Stimulated activated CD4-positive, alpha-beta T cell treated with anti-CD3 and anti-CD28 coated beads, Interleukin-4, amount 100 ng/mL, for 48 hours (primary cell): ENCODE data around the gene PSORS1C1.
"Not testable (repeated sequence)": the region's sequence is repeated elsewhere in the genome, so short reads cannot be mapped to it uniquely, and the experiment has no call there.

Source experiments
- DNase-seq, 2 donors: peaks; one replicate each; pipeline ENCODE4 v3.0.0-alpha.2; 2020; ENCODE audit warnings: low read depth in 2 of 2

PSORS1C1 gene

GRCh38 chr6:31114541-31114878 is at the start of gene PSORS1C1:
TSS of gene PSORS1C1 (plus strand) at chr6:31114800. CDS start at chr6:31129633, 14,833 bp downstream.
- no peak for DNase-seq

GRCh38 chr6:31065556-31065955 is 49.0 kb upstream of the PSORS1C1 start:
- no peak for DNase-seq

- not testable (repeated sequence) for DNase-seq
Measured at GRCh38 chr6:31067028-31067427, 47.6 kb upstream of the PSORS1C1 start.

GRCh38 chr6:31067891-31068668 is 46.5 kb upstream of the PSORS1C1 start:
- not testable (repeated sequence) for DNase-seq

GRCh38 chr6:31068669-31069340 is 45.8 kb upstream of the PSORS1C1 start:
- peak; percentile 61 to 69 for DNase-seq

- no peak for DNase-seq
Measured at GRCh38 chr6:31070711-31071197, 43.8 kb upstream of the PSORS1C1 start.

GRCh38 chr6:31074401-31074800 is 40.2 kb upstream of the PSORS1C1 start:
- DNase-seq, result no peak

- no peak for DNase-seq
Measured at GRCh38 chr6:31075528-31075927, 39.1 kb upstream of the PSORS1C1 start.

- no peak for DNase-seq
Measured at GRCh38 chr6:31076611-31077010, 38.0 kb upstream of the PSORS1C1 start.

GRCh38 chr6:31079656-31080261 is 34.8 kb upstream of the PSORS1C1 start:
- DNase-seq, result peak; percentile 57 to 63

GRCh38 chr6:31081872-31082271 is 32.7 kb upstream of the PSORS1C1 start:
- no peak for DNase-seq

GRCh38 chr6:31083742-31084354 is 30.8 kb upstream of the PSORS1C1 start:
- DNase-seq, result peak; percentile 41 to 58

GRCh38 chr6:31086788-31087440 is 27.7 kb upstream of the PSORS1C1 start:
- no peak for DNase-seq

GRCh38 chr6:31087494-31088089 is 27.0 kb upstream of the PSORS1C1 start:
- peak; percentile 87 to 92 for DNase-seq

GRCh38 chr6:31090275-31090972 is 24.2 kb upstream of the PSORS1C1 start:
- DNase-seq, result no peak

GRCh38 chr6:31090973-31091364 is 23.6 kb upstream of the PSORS1C1 start:
- no peak for DNase-seq

GRCh38 chr6:31091680-31092079 is 22.9 kb upstream of the PSORS1C1 start:
- DNase-seq, result no peak

- DNase-seq, result no peak
Measured at GRCh38 chr6:31092238-31092637, 22.4 kb upstream of the PSORS1C1 start.

- no peak for DNase-seq
Measured at GRCh38 chr6:31092769-31093505, 21.7 kb upstream of the PSORS1C1 start.

GRCh38 chr6:31094389-31094881 is 20.2 kb upstream of the PSORS1C1 start:
- DNase-seq, result no peak
